ENCODE measurements around the gene NFS1.
"Not testable (repeated sequence)": the region's sequence is repeated elsewhere in the genome, so short reads cannot be mapped to it uniquely, and the experiment has no call there.

The NFS1 gene

GRCh38 chr20:35718972-35719635, 20.0 kb upstream of the NFS1 start:
- H3K9ac ChIP-seq (ENCODE audit: low read length) = no peak overlapping the region
- H3K79me2 ChIP-seq (ENCODE audit: insufficient read depth, low read length) = peaks cover 16% of the 10 kb centered on the region
- H3K4me3 ChIP-seq (ENCODE audit: low read depth, low read length, poor library complexity, severe bottlenecking) = no peak overlapping the region
- no peak overlapping the region for H3K4me2 ChIP-seq (ENCODE audit: low read length)
- no peaks in the 10 kb centered on the region for H3K9me2 ChIP-seq (ENCODE audit: low read depth, low read length)
- no peak overlapping the region for H2AFZ ChIP-seq (ENCODE audit: low read length)
- H3K36me3 ChIP-seq (ENCODE audit: insufficient read depth, low read length) = peaks cover 98% of the 10 kb centered on the region
- H3K27me3 ChIP-seq (ENCODE audit: insufficient read depth, low read length) = no peaks in the 10 kb centered on the region
- TF ChIP-seq EZH2 (IDR thresholded peaks at IDR 0.05; ENCODE audit: borderline replicate concordance, low read length) (no peak), CTCF (IDR thresholded peaks at IDR 0.05; ENCODE audit: low read length) (no peak)
- peaks cover 12% of the 10 kb centered on the region; the same call in 1 of the 2 replicates for H3F3A ChIP-seq (ENCODE audit: insufficient read depth, low read length)
- H3K4me1 ChIP-seq (ENCODE audit: insufficient read depth, low read length, severe bottlenecking) = no peaks in the 10 kb centered on the region
- H3K27ac ChIP-seq (ENCODE audit: low read depth, low read length, poor library complexity, severe bottlenecking) = no peak overlapping the region
- no peaks in the 10 kb centered on the region for H4K20me1 ChIP-seq (ENCODE audit: insufficient read depth, low read length)
- no peaks in the 10 kb centered on the region for H3K9me3 ChIP-seq (ENCODE audit: low read length)

GRCh38 chr20:35718321-35718720, 19.2 kb upstream of the NFS1 start:
- Histone ChIP-seq H3K79me2 (ENCODE audit: insufficient read depth, low read length) (peaks cover 16% of the 10 kb centered on the region), H3K36me3 (ENCODE audit: insufficient read depth, low read length) (peaks cover 98% of the 10 kb centered on the region), H3F3A (ENCODE audit: insufficient read depth, low read length) (peaks cover 12% of the 10 kb centered on the region; the same call in 1 of the 2 replicates)
- H3K27me3 ChIP-seq (ENCODE audit: insufficient read depth, low read length); H3K9me3 ChIP-seq (ENCODE audit: low read length); H3K9me2 ChIP-seq (ENCODE audit: low read depth, low read length); H3K4me3 ChIP-seq (ENCODE audit: low read depth, low read length, poor library complexity, severe bottlenecking); H3K27ac ChIP-seq (ENCODE audit: low read depth, low read length, poor library complexity, severe bottlenecking); H3K4me1 ChIP-seq (ENCODE audit: insufficient read depth, low read length, severe bottlenecking); H4K20me1 ChIP-seq (ENCODE audit: insufficient read depth, low read length); H2AFZ ChIP-seq (ENCODE audit: low read length); H3K9ac ChIP-seq (ENCODE audit: low read length); H3K4me2 ChIP-seq (ENCODE audit: low read length): not testable (repeated sequence)

GRCh38 chr20:35716330-35716729, 17.2 kb upstream of the NFS1 start:
- Histone ChIP-seq H3K36me3 (ENCODE audit: insufficient read depth, low read length) (peaks cover 98% of the 10 kb centered on the region), H3K9me3 (ENCODE audit: low read length) (no peaks in the 10 kb centered on the region), H3K79me2 (ENCODE audit: insufficient read depth, low read length) (peaks cover 24% of the 10 kb centered on the region), H3K27me3 (ENCODE audit: insufficient read depth, low read length) (no peaks in the 10 kb centered on the region), H3K9me2 (ENCODE audit: low read depth, low read length) (no peaks in the 10 kb centered on the region), H4K20me1 (ENCODE audit: insufficient read depth, low read length) (no peaks in the 10 kb centered on the region), H3K9ac (ENCODE audit: low read length) (no peak overlapping the region), H3K4me1 (ENCODE audit: insufficient read depth, low read length, severe bottlenecking) (no peaks in the 10 kb centered on the region), H3K27ac (ENCODE audit: low read depth, low read length, poor library complexity, severe bottlenecking) (no peak overlapping the region), H2AFZ (ENCODE audit: low read length) (no peak overlapping the region), H3K4me2 (ENCODE audit: low read length) (no peak overlapping the region), H3K4me3 (ENCODE audit: low read depth, low read length, poor library complexity, severe bottlenecking) (no peak overlapping the region), H3F3A (ENCODE audit: insufficient read depth, low read length) (peaks cover 12% of the 10 kb centered on the region; the same call in 1 of the 2 replicates)
- TF ChIP-seq EZH2 (IDR thresholded peaks at IDR 0.05; ENCODE audit: borderline replicate concordance, low read length) = no peak
- TF ChIP-seq CTCF (IDR thresholded peaks at IDR 0.05; ENCODE audit: low read length) = no peak

- Histone ChIP-seq H3K27ac (ENCODE audit: low read depth, low read length, poor library complexity, severe bottlenecking) (no peak overlapping the region), H3K4me2 (ENCODE audit: low read length) (no peak overlapping the region), H3K27me3 (ENCODE audit: insufficient read depth, low read length) (no peaks in the 10 kb centered on the region), H3K79me2 (ENCODE audit: insufficient read depth, low read length) (peaks cover 27% of the 10 kb centered on the region), H3F3A (ENCODE audit: insufficient read depth, low read length) (peaks cover 11% of the 10 kb centered on the region; the same call in 1 of the 2 replicates), H3K4me3 (ENCODE audit: low read depth, low read length, poor library complexity, severe bottlenecking) (no peak overlapping the region), H3K36me3 (ENCODE audit: insufficient read depth, low read length) (peaks cover 98% of the 10 kb centered on the region), H4K20me1 (ENCODE audit: insufficient read depth, low read length) (0 out of 2 replicates have a peak, but pooled peaks cover 3% of the 10 kb centered on the region), H2AFZ (ENCODE audit: low read length) (no peak overlapping the region), H3K9me3 (ENCODE audit: low read length) (no peaks in the 10 kb centered on the region), H3K4me1 (ENCODE audit: insufficient read depth, low read length, severe bottlenecking) (no peaks in the 10 kb centered on the region), H3K9ac (ENCODE audit: low read length) (no peak overlapping the region), H3K9me2 (ENCODE audit: low read depth, low read length) (no peaks in the 10 kb centered on the region)
- TF ChIP-seq EZH2 (IDR thresholded peaks at IDR 0.05; ENCODE audit: borderline replicate concordance, low read length) = no peak
- TF ChIP-seq CTCF (IDR thresholded peaks at IDR 0.05; ENCODE audit: low read length) = no peak
Measured at GRCh38 chr20:35715652-35716051, 16.5 kb upstream of the NFS1 start.
